Measurements from ENCODE around the gene NUAK1. TPM values are rescaled to one million over a fixed set of nuclear protein-coding genes. Genes with fewer than 3 reads are reported as not detected.
A peak's percentile ranks its signal among the peaks of the same experiment; 100 is the strongest.

NUAK1 gene
- polyA plus RNA-seq, 1 experiment, result 8.3 TPM

- Histone ChIP-seq H3K4me3 (ENCODE audit: low read depth, low read length) (no peak overlapping the region), H3K27me3 (ENCODE audit: control insufficient read depth, insufficient read depth, low read length) (no peaks in the 10 kb centered on the region), H3K9me3 (ENCODE audit: control insufficient read depth, insufficient read depth, low read length) (no peaks in the 10 kb centered on the region; the same call in 1 of the 2 replicates), H3K27ac (ENCODE audit: low read depth, low read length) (no peak overlapping the region)
- DNase-seq (ENCODE audit: low read depth, low spot score), result no peak
- POLR2A ChIA-PET, result no interaction called here
- TF ChIP-seq, protein P1, sequence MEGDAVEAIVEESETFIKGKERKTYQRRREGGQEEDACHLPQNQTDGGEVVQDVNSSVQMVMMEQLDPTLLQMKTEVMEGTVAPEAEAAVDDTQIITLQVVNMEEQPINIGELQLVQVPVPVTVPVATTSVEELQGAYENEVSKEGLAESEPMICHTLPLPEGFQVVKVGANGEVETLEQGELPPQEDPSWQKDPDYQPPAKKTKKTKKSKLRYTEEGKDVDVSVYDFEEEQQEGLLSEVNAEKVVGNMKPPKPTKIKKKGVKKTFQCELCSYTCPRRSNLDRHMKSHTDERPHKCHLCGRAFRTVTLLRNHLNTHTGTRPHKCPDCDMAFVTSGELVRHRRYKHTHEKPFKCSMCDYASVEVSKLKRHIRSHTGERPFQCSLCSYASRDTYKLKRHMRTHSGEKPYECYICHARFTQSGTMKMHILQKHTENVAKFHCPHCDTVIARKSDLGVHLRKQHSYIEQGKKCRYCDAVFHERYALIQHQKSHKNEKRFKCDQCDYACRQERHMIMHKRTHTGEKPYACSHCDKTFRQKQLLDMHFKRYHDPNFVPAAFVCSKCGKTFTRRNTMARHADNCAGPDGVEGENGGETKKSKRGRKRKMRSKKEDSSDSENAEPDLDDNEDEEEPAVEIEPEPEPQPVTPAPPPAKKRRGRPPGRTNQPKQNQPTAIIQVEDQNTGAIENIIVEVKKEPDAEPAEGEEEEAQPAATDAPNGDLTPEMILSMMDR (IDR thresholded peaks at IDR 0.05; ENCODE audit: low read depth, low read length), result no peak
- CTCF ChIA-PET, result interaction anchor here (1.0 to 1.4 kb wide), 2 partner anchors 8 to 83 kb away, joined by 3 to 4 read pairs; no protein-coding TSS in a partner anchor
Measured at GRCh38 chr12:106141003-106141402, 2.2 kb upstream of the NUAK1 start.

- CTCF ChIA-PET, result interaction anchor here (1.0 to 1.5 kb wide), 3 partner anchors 8 to 84 kb away, joined by 3 to 6 read pairs (median 4); no protein-coding TSS in a partner anchor
Measured at GRCh38 chr12:106140223-106140986, 1.7 kb upstream of the NUAK1 start.

GRCh38 chr12:106139422-106140171 lies 843 bp upstream of the NUAK1 start:
- Histone ChIP-seq H3K9me3 (ENCODE audit: control insufficient read depth, insufficient read depth, low read length) (no peaks in the 10 kb centered on the region; the same call in 1 of the 2 replicates), H3K27me3 (ENCODE audit: control insufficient read depth, insufficient read depth, low read length) (no peaks in the 10 kb centered on the region), H3K4me3 (ENCODE audit: low read depth, low read length) (peak overlapping the region; percentile 77), H3K27ac (ENCODE audit: low read depth, low read length) (peak overlapping the region; percentile 91)
- ChIA-PET POLR2A (interaction anchor here (0.9 to 1.5 kb wide), 7 partner anchors 49 to 722 kb away, joined by 3 to 8 read pairs (median 4); no protein-coding TSS in a partner anchor), CTCF (interaction anchor here (0.6 to 1.5 kb wide), 2 partner anchors 53 to 84 kb away, joined by 3 to 6 read pairs; no protein-coding TSS in a partner anchor)
- TF ChIP-seq, protein P1 (IDR thresholded peaks at IDR 0.05; ENCODE audit: low read depth, low read length), result no peak
- no peak for DNase-seq (ENCODE audit: low read depth, low spot score)

More at GRCh38 chr12:106140223-106140986, 1.7 kb upstream of the NUAK1 start:
- POLR2A ChIA-PET, result interaction anchor here (1.3 kb wide), 1 partner anchor 722 kb away, joined by 3 read pairs; no protein-coding TSS in a partner anchor
- peak overlapping the region; percentile 77 for H3K4me3 ChIP-seq (ENCODE audit: low read depth, low read length)
- no peaks in the 10 kb centered on the region for H3K27me3 ChIP-seq (ENCODE audit: control insufficient read depth, insufficient read depth, low read length)
- no peaks in the 10 kb centered on the region; the same call in 1 of the 2 replicates for H3K9me3 ChIP-seq (ENCODE audit: control insufficient read depth, insufficient read depth, low read length)
- DNase-seq (ENCODE audit: low read depth, low spot score), result no peak
- TF ChIP-seq, protein P1 (IDR thresholded peaks at IDR 0.05; ENCODE audit: low read depth, low read length), result no peak
- H3K27ac ChIP-seq (ENCODE audit: low read depth, low read length), result no peak overlapping the region

DNA sequence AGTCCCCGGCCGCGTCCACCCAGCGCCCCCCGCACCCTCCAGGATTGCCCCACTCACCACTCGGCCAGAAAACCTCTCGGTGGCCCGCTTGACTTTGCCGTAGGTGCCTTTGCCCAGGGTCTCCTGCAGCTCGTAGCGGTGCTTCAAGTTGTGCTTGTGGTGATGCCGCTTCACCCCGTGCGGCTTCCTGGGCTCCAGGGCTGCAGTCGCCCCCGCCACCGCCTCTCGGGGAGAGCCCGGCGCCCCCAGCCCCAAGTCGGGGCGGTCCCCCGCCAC lies 459 bp downstream of the NUAK1 start:
- H3K27ac ChIP-seq (ENCODE audit: low read depth, low read length), result peak overlapping the region; percentile 34
- POLR2A ChIA-PET, result interaction anchor here (0.5 to 1.5 kb wide), 6 partner anchors 12 to 577 kb away, joined by 3 to 5 read pairs (median 4); no protein-coding TSS in a partner anchor
- no peak for DNase-seq (ENCODE audit: low read depth, low spot score)

More for the DNA sequence above, 459 bp downstream of the NUAK1 start:
- TF ChIP-seq, protein P1 (IDR thresholded peaks at IDR 0.05; ENCODE audit: low read depth, low read length), result no peak
- CTCF ChIA-PET, result interaction anchor here (0.5 to 6.2 kb wide), 8 partner anchors 11 to 719 kb away, joined by 3 to 102 read pairs (median 8); no protein-coding TSS in a partner anchor
- H3K9me3 ChIP-seq (ENCODE audit: control insufficient read depth, insufficient read depth, low read length), result no peaks in the 10 kb centered on the region; the same call in 1 of the 2 replicates
- peak overlapping the region; percentile 77 for H3K4me3 ChIP-seq (ENCODE audit: low read depth, low read length)
- no peaks in the 10 kb centered on the region for H3K27me3 ChIP-seq (ENCODE audit: control insufficient read depth, insufficient read depth, low read length)

All from AG04450 (cell line).